Activated B cell treated with CpG ODN at 0.5 μM for 24 hours (primary cell): Measurements from ENCODE around the gene TNFAIP8. TPM values are rescaled to one million over a fixed set of nuclear protein-coding genes. Genes with fewer than 3 reads are reported as not detected.

Source experiments
- ATAC-seq: fragments of 200-7000 bp; cut with Tn5 transposase; one replicate; pipeline ENCODE4 v1.10.0; 2021; ENCODE audit warnings: low read depth, mild to moderate bottlenecking, moderate library complexity
- CTCF ChIA-PET: fragments of 350-600 bp; sonication (Branson Sonifier 250); formaldehyde crosslinking; loops from one replicate; lab custom pipeline; 2021; ENCODE audit warnings: antibody characterized with exemption; lab: Charles Lee
- POLR2A ChIA-PET: fragments of 350-600 bp; sonication (Branson Sonifier 250); formaldehyde crosslinking; loops from one replicate; lab custom pipeline; 2021; ENCODE audit warnings: antibody characterized with exemption; lab: Charles Lee
- DNase-seq: peaks from one replicate; pipeline ENCODE4 v3.0.0; 2022
- H3K27ac Mint-ChIP-seq: one replicate; pipeline ENCODE4 v1.8.0; 2020; ENCODE audit warnings: mixed read lengths
- H3K27me3 Mint-ChIP-seq: one replicate; pipeline ENCODE4 v1.8.0; 2021; ENCODE audit warnings: mixed read lengths
- H3K36me3 Mint-ChIP-seq: one replicate; pipeline ENCODE4 v1.8.0; 2021; ENCODE audit warnings: low read depth, mixed read lengths
- H3K4me1 Mint-ChIP-seq: one replicate; pipeline ENCODE4 v1.8.0; 2021; ENCODE audit warnings: mixed read lengths
- H3K4me3 Mint-ChIP-seq: one replicate; pipeline ENCODE4 v1.8.0; 2020; ENCODE audit warnings: mild to moderate bottlenecking, mixed read lengths
- H3K9me3 Mint-ChIP-seq: one replicate; pipeline ENCODE4 v1.8.0; 2020; ENCODE audit warnings: mixed read lengths
- CTCF ChIP-seq: fragments of 200-600 bp; IDR thresholded peaks from one replicate; pipeline ENCODE4 v1.8.0; 2022; ENCODE audit warnings: antibody characterized with exemption, mild to moderate bottlenecking
- intact Hi-C: fragments of 100-400 bp; cut with micrococcal nuclease; formaldehyde crosslinking; loops from one replicate; pipeline ENCODE4 v1.15.1; 2024
- total RNA-seq: library from RNA; stranded (reverse); gene quantifications from 2 replicates; pipeline ENCODE4 v1.2.3, GENCODE V29; 2022

Gene TNFAIP8
- total RNA-seq, 1 donor from 2014 or later: 135 TPM

GRCh38 chr5:119338326-119338946 lies 17.4 kb upstream of the TNFAIP8 start:
- Mint-ChIP-seq H3K4me1 (peaks cover 98% of the 10 kb centered on the region), H3K27ac (peak overlapping the region; percentile 96), H3K27me3 (no peaks in the 10 kb centered on the region), H3K4me3 (peak overlapping the region; percentile 47), H3K36me3 (peaks cover 3% of the 10 kb centered on the region), H3K9me3 (no peaks in the 10 kb centered on the region)
- ChIA-PET POLR2A (interaction anchor here (0.7 to 18.3 kb wide), 8 partner anchors 14 to 317 kb away, joined by 3 to 388 read pairs (median 4); partner anchors contain the start of gene TNFAIP8), CTCF (interaction anchor here (1.2 to 4.9 kb wide), 4 partner anchors 13 to 74 kb away, joined by 3 to 34 read pairs (median 14); no protein-coding TSS in a partner anchor)
- intact Hi-C loops: no loop called here
- DNase-seq (no peak), ATAC-seq (no peak)
- TF ChIP-seq CTCF: no peak

- ChIA-PET POLR2A (interaction anchor here (0.7 to 18.3 kb wide), 5 partner anchors 19 to 123 kb away, joined by 3 to 388 read pairs (median 4); partner anchors contain the start of gene TNFAIP8), CTCF (interaction anchor here (2.2 to 4.9 kb wide), 3 partner anchors 24 to 73 kb away, joined by 5 to 34 read pairs (median 22); no protein-coding TSS in a partner anchor)
- no peak overlapping the region for H3K4me3 Mint-ChIP-seq
- no peak for ATAC-seq
- intact Hi-C loops: no loop called here
- DNase-seq: no peak
- H3K36me3 Mint-ChIP-seq: peaks cover 6% of the 10 kb centered on the region
- no peak for TF ChIP-seq CTCF
- H3K27me3 Mint-ChIP-seq: no peaks in the 10 kb centered on the region
- H3K27ac Mint-ChIP-seq: peak overlapping the region; percentile 96
- H3K4me1 Mint-ChIP-seq: peaks cover 99% of the 10 kb centered on the region
- H3K9me3 Mint-ChIP-seq: no peaks in the 10 kb centered on the region
Measured at GRCh38 chr5:119339344-119339743, 16.5 kb upstream of the TNFAIP8 start.

GRCh38 chr5:119339965-119340364 lies 15.9 kb upstream of the TNFAIP8 start:
- Mint-ChIP-seq H3K27me3 (no peaks in the 10 kb centered on the region), H3K27ac (peak overlapping the region; percentile 96), H3K36me3 (peaks cover 6% of the 10 kb centered on the region), H3K4me1 (peaks cover 96% of the 10 kb centered on the region), H3K9me3 (no peaks in the 10 kb centered on the region), H3K4me3 (peak overlapping the region; percentile 79)
- TF ChIP-seq CTCF: no peak
- CTCF ChIA-PET: interaction anchor here (1.0 to 5.0 kb wide), 6 partner anchors 10 to 72 kb away, joined by 3 to 34 read pairs (median 5); partner anchors contain the start of gene TNFAIP8
- POLR2A ChIA-PET: interaction anchor here (0.6 to 18.3 kb wide), 14 partner anchors 9 to 78 kb away, joined by 3 to 388 read pairs (median 7); partner anchors contain the start of gene TNFAIP8
- DNase-seq: no peak
- intact Hi-C loops: loop anchor here (5.0 kb wide), 1 partner anchor 33 kb away; no protein-coding TSS in a partner anchor
- ATAC-seq: no peak

- ATAC-seq (peak; percentile 25), DNase-seq (no peak)
- intact Hi-C loops: loop anchor here (1.0 to 5.0 kb wide), 9 partner anchors 7 to 352 kb away; partner anchors contain the start of genes DTWD2 and TNFAIP8
- CTCF ChIA-PET: interaction anchor here (0.7 to 5.0 kb wide), 8 partner anchors 9 to 71 kb away, joined by 3 to 34 read pairs (median 4); partner anchors contain the start of gene TNFAIP8
- H3K27ac Mint-ChIP-seq: peak overlapping the region; percentile 96
- POLR2A ChIA-PET: interaction anchor here (0.6 to 18.3 kb wide), 24 partner anchors 10 to 319 kb away, joined by 3 to 388 read pairs (median 4); partner anchors contain the start of genes HSD17B4 and TNFAIP8
- peaks cover 95% of the 10 kb centered on the region for H3K4me1 Mint-ChIP-seq
- H3K4me3 Mint-ChIP-seq: peak overlapping the region; percentile 79
- H3K36me3 Mint-ChIP-seq: peaks cover 9% of the 10 kb centered on the region
- TF ChIP-seq CTCF: no peak
- no peaks in the 10 kb centered on the region for H3K27me3 Mint-ChIP-seq
- H3K9me3 Mint-ChIP-seq: no peaks in the 10 kb centered on the region
Measured at GRCh38 chr5:119340597-119341218, 15.1 kb upstream of the TNFAIP8 start.
